Measurements from ENCODE around the gene C1QC.
"Not testable (repeated sequence)": the region's sequence is repeated elsewhere in the genome, so short reads cannot be mapped to it uniquely, and the experiment has no call there.

C1QC gene

GRCh38 chr1:22661880-22662279 lies 18.4 kb downstream of the C1QC start:
- TF ChIP-seq CTCF (IDR thresholded peaks at IDR 0.05; ENCODE audit: extremely low read depth, missing control alignments), result no peak
- no peak for DNase-seq (ENCODE audit: low spot score)

GRCh38 chr1:22662318-22662717 lies 18.9 kb downstream of the C1QC start:
- no peak for TF ChIP-seq CTCF (IDR thresholded peaks at IDR 0.05; ENCODE audit: extremely low read depth, missing control alignments)
- DNase-seq (ENCODE audit: low spot score), result no peak

GRCh38 chr1:22662986-22663408 lies 19.6 kb downstream of the C1QC start:
- DNase-seq (ENCODE audit: low spot score), result no peak
- no peak for TF ChIP-seq CTCF (IDR thresholded peaks at IDR 0.05; ENCODE audit: extremely low read depth, missing control alignments)

- no peak for TF ChIP-seq CTCF (IDR thresholded peaks at IDR 0.05; ENCODE audit: extremely low read depth, missing control alignments)
- DNase-seq (ENCODE audit: low spot score), result no peak
Observed at GRCh38 chr1:22665752-22666151, 22.3 kb downstream of the C1QC start.

GRCh38 chr1:22666412-22666811 lies 23.0 kb downstream of the C1QC start:
- no peak for DNase-seq (ENCODE audit: low spot score)
- TF ChIP-seq CTCF (IDR thresholded peaks at IDR 0.05; ENCODE audit: extremely low read depth, missing control alignments), result no peak

- DNase-seq (ENCODE audit: low spot score), result not testable (repeated sequence)
Observed at GRCh38 chr1:22668840-22669239, 25.4 kb downstream of the C1QC start.

GRCh38 chr1:22670352-22670975 lies 27.0 kb downstream of the C1QC start:
- TF ChIP-seq CTCF (IDR thresholded peaks at IDR 0.05; ENCODE audit: extremely low read depth, missing control alignments), result no peak
- DNase-seq (ENCODE audit: low spot score), result no peak

- TF ChIP-seq CTCF (IDR thresholded peaks at IDR 0.05; ENCODE audit: extremely low read depth, missing control alignments), result no peak
- DNase-seq (ENCODE audit: low spot score), result no peak
Observed at GRCh38 chr1:22671999-22672398, 28.6 kb downstream of the C1QC start.

Measured in GM20000 (cell line).